Activated naive CD8-positive, alpha-beta T cell treated with anti-CD3 and anti-CD28 coated beads, Interleukin-2, amount 10 ng/mL, durations not matched to agents 7 days and 5 days (primary cell): Measurements from ENCODE around the gene MAB21L4. TPM values are rescaled to one million over a fixed set of nuclear protein-coding genes. Genes with fewer than 3 reads are reported as not detected.

Source experiments
- ATAC-seq: fragments of 150-1000 bp; cut with Tn5 transposase; one replicate; pipeline ENCODE4 v1.10.0; 2021; ENCODE audit warnings: low read depth, moderate library complexity
- POLR2A ChIA-PET: fragments of 350-600 bp; sonication (Branson Sonifier 250); formaldehyde crosslinking; loops from one replicate; lab custom pipeline; 2021; ENCODE audit warnings: antibody characterized with exemption; lab: Charles Lee
- DNase-seq: peaks from one replicate; pipeline ENCODE4 v3.0.0; 2021
- H3K27ac Mint-ChIP-seq: one replicate; pipeline ENCODE4 v1.8.0; 2022; ENCODE audit warnings: mild to moderate bottlenecking, mixed read lengths
- H3K27me3 Mint-ChIP-seq: one replicate; pipeline ENCODE4 v1.8.0; 2022; ENCODE audit warnings: mild to moderate bottlenecking, moderate library complexity, mixed read lengths
- H3K36me3 Mint-ChIP-seq: one replicate; pipeline ENCODE4 v1.8.0; 2021; ENCODE audit warnings: mild to moderate bottlenecking, mixed read lengths
- H3K4me1 Mint-ChIP-seq: one replicate; pipeline ENCODE4 v1.8.0; 2021; ENCODE audit warnings: mixed read lengths
- H3K4me3 Mint-ChIP-seq: one replicate; pipeline ENCODE4 v1.8.0; 2022; ENCODE audit warnings: mild to moderate bottlenecking, moderate library complexity, mixed read lengths
- H3K9me3 Mint-ChIP-seq: one replicate; pipeline ENCODE4 v1.8.0; 2021; ENCODE audit warnings: mixed read lengths
- total RNA-seq, 2 experiments: library from RNA; stranded (reverse); gene quantifications; one replicate each; pipeline ENCODE4 v1.2.3, GENCODE V29; 2021

Gene MAB21L4
- total RNA-seq, 2 experiments from 2014 or later: not detected

DNA sequence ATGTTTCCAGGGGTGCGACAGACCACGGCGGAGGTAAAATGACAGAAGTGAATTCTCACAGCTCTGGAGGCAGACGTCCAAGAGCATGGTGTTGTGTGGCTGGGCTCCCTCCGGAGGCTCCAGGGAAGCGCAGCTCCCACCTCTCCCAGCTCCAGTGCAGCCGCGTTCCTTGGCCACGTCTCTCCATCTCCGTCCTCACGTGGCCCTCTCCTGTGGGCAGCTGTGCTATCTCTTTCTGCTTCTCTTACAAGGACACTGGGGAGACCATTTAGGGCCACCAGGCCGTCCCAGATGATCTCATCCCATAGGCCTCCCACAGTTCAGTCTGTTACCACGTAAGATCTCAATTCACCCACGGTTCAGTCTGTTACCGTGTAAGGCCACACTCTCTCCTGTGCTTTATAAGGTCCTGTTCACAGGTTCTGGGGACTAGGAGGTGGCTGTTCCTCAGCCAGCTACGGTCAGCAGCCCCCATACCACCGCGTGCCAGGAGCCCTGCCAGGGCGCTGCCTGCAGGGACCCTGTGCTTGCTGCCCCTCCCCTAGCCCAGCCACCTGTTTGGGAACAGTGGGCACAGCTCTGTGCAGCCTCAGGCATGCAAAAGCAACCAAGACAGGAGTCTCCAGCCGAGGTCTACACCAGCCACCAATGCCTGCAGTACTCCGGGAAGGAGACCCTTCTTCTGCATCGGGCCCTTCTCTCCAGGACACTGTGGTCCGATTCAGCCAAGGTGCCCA lies 2.9 kb upstream of the MAB21L4 start:
- no peaks in the 10 kb centered on the region for H3K27me3 Mint-ChIP-seq
- no peak overlapping the region for H3K4me3 Mint-ChIP-seq
- no peaks in the 10 kb centered on the region for H3K9me3 Mint-ChIP-seq
- peak overlapping the region; percentile 48 for H3K27ac Mint-ChIP-seq
- DNase-seq (no peak), ATAC-seq (no peak)
- POLR2A ChIA-PET: no interaction called here
- no peaks in the 10 kb centered on the region for H3K4me1 Mint-ChIP-seq
- H3K36me3 Mint-ChIP-seq: no peaks in the 10 kb centered on the region

GRCh38 chr2:240898108-240898730 lies 2.3 kb upstream of the MAB21L4 start:
- H3K4me1 Mint-ChIP-seq: no peaks in the 10 kb centered on the region
- no peak overlapping the region for H3K27ac Mint-ChIP-seq
- no peak for ATAC-seq
- H3K36me3 Mint-ChIP-seq: no peaks in the 10 kb centered on the region
- H3K4me3 Mint-ChIP-seq: no peak overlapping the region
- H3K9me3 Mint-ChIP-seq: no peaks in the 10 kb centered on the region
- H3K27me3 Mint-ChIP-seq: no peaks in the 10 kb centered on the region
- POLR2A ChIA-PET: no interaction called here
- no peak for DNase-seq

DNA sequence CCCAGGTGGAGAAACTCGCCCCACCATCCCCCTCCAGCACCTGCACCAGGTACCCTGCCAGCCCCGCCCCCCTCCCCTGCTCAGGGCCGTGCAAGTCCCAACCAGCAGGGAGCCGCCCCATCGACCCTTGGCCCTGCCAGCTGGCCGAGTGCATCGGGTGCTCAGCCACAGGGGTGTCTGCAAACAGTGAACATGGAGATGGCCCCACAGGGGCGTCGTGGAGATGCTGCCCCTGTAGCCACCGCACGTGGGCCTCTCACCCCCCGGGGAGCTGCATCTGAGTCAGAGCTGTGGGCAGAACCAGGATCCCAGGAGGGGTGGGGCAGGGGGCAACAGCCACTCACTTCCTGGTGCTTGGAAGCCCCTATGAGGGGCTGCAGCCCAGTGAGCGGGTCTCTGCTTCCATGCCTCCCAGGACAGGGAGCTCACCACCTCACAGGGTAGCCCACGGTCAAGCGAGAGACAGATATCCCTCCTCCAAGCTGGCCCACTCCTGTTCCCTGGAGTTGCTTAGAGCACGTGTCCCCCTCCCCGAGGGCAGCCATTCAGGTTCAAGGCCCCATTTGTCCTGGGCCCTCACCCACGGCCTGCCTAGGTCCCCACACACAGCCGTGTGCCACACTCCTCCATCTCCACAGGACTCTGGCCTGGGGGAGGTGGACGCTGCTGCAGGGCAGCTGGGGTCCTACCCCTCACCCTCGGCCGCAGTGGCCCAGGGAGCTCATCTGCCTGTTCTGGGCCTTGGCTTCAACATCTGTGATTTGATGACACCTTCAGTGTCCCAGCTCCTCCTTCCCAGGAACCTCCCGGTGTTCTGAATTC lies 1.1 kb upstream of the MAB21L4 start:
- Mint-ChIP-seq H3K9me3 (no peaks in the 10 kb centered on the region), H3K36me3 (no peaks in the 10 kb centered on the region), H3K27me3 (no peaks in the 10 kb centered on the region), H3K4me1 (no peaks in the 10 kb centered on the region), H3K27ac (no peak overlapping the region), H3K4me3 (no peak overlapping the region)
- POLR2A ChIA-PET: no interaction called here
- DNase-seq: no peak
- ATAC-seq: no peak

GRCh38 chr2:240896394-240896793 lies 438 bp upstream of the MAB21L4 start:
- POLR2A ChIA-PET: no interaction called here
- Mint-ChIP-seq H3K36me3 (no peaks in the 10 kb centered on the region), H3K27me3 (no peaks in the 10 kb centered on the region), H3K4me3 (no peak overlapping the region), H3K27ac (no peak overlapping the region), H3K9me3 (no peaks in the 10 kb centered on the region), H3K4me1 (no peaks in the 10 kb centered on the region)
- no peak for DNase-seq
- ATAC-seq: no peak

GRCh38 chr2:240894836-240895558 lies 959 bp downstream of the MAB21L4 start:
- H3K9me3 Mint-ChIP-seq: no peaks in the 10 kb centered on the region
- no peak overlapping the region for H3K27ac Mint-ChIP-seq
- ATAC-seq: no peak
- H3K4me1 Mint-ChIP-seq: no peaks in the 10 kb centered on the region
- POLR2A ChIA-PET: no interaction called here
- H3K4me3 Mint-ChIP-seq: no peak overlapping the region
- H3K36me3 Mint-ChIP-seq: no peaks in the 10 kb centered on the region
- no peaks in the 10 kb centered on the region for H3K27me3 Mint-ChIP-seq
- DNase-seq: no peak

DNA sequence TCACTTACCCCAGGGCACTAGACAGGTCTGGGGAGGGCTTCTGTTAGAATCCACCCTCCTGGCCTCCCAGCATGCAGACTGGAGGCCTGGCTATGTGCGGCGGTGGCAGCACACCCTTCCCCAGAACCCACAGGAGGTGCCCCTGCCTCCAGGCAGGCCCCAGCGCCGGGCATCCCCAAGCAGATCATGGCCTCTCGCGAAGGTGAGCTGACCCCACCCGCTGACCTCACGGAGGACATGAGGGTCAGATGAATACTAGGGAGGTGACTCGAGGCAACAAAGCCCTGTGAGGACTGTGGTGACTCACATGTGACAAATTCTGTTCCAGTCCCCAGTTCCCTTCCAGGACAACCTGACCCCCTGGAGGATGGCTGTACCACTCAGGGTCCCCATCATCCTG lies 1.9 kb downstream of the MAB21L4 start:
- no peaks in the 10 kb centered on the region for H3K36me3 Mint-ChIP-seq

GRCh38 chr2:240893363-240893844 lies 2.6 kb downstream of the MAB21L4 start:
- DNase-seq (no peak), ATAC-seq (no peak)
- Mint-ChIP-seq H3K4me1 (no peaks in the 10 kb centered on the region), H3K36me3 (no peaks in the 10 kb centered on the region), H3K27ac (no peak overlapping the region), H3K27me3 (no peaks in the 10 kb centered on the region), H3K9me3 (no peaks in the 10 kb centered on the region), H3K4me3 (no peak overlapping the region)
- POLR2A ChIA-PET: no interaction called here

More for the DNA sequence above, 1.9 kb downstream of the MAB21L4 start:
- no peaks in the 10 kb centered on the region for H3K27me3 Mint-ChIP-seq
- ATAC-seq: no peak
- H3K27ac Mint-ChIP-seq: no peak overlapping the region
- H3K9me3 Mint-ChIP-seq: no peaks in the 10 kb centered on the region
- POLR2A ChIA-PET: no interaction called here
- DNase-seq: no peak
- H3K4me1 Mint-ChIP-seq: no peaks in the 10 kb centered on the region
- no peak overlapping the region for H3K4me3 Mint-ChIP-seq

- Mint-ChIP-seq H3K9me3 (no peaks in the 10 kb centered on the region), H3K4me3 (no peak overlapping the region), H3K36me3 (no peaks in the 10 kb centered on the region), H3K27me3 (no peaks in the 10 kb centered on the region), H3K4me1 (no peaks in the 10 kb centered on the region), H3K27ac (no peak overlapping the region)
- POLR2A ChIA-PET: no interaction called here
- ATAC-seq: no peak
- DNase-seq: no peak
Observed at GRCh38 chr2:240892925-240893324, 3.0 kb downstream of the MAB21L4 start.

DNA sequence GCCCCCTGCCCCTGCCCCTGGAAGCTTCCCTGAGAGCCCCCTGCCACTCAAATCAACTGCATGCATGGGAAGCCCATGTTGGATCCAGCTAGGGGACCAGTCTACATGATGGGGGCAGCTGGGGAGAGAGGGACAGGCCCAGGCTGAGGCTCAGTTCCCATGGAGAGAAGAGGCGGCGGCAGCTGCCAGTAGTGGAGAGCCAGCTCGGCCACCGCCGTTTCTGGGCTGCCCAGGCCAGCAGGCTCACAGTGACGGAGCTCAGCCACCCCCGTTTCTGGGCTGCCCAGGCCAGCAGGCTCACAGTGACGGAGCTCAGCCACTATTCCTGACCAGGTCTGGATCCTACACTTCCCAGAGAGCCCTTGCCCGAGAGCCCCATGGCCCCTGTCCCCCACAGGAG lies 3.6 kb downstream of the MAB21L4 start:
- POLR2A ChIA-PET: no interaction called here
- Mint-ChIP-seq H3K9me3 (no peaks in the 10 kb centered on the region), H3K4me1 (no peaks in the 10 kb centered on the region), H3K27me3 (no peaks in the 10 kb centered on the region), H3K36me3 (no peaks in the 10 kb centered on the region), H3K4me3 (no peak overlapping the region), H3K27ac (no peak overlapping the region)
- DNase-seq (no peak), ATAC-seq (no peak)

- POLR2A ChIA-PET: no interaction called here
- H3K36me3 Mint-ChIP-seq: no peaks in the 10 kb centered on the region
- DNase-seq (no peak), ATAC-seq (no peak)
- no peaks in the 10 kb centered on the region for H3K4me1 Mint-ChIP-seq
- H3K9me3 Mint-ChIP-seq: no peaks in the 10 kb centered on the region
- H3K27me3 Mint-ChIP-seq: no peaks in the 10 kb centered on the region
- no peak overlapping the region for H3K27ac Mint-ChIP-seq
- H3K4me3 Mint-ChIP-seq: no peak overlapping the region
Observed at GRCh38 chr2:240891492-240892340, 4.2 kb downstream of the MAB21L4 start.

- ATAC-seq (no peak), DNase-seq (no peak)
- Mint-ChIP-seq H3K36me3 (no peaks in the 10 kb centered on the region), H3K4me3 (no peak overlapping the region), H3K27me3 (no peaks in the 10 kb centered on the region), H3K9me3 (peaks cover 1% of the 10 kb centered on the region), H3K4me1 (no peaks in the 10 kb centered on the region), H3K27ac (no peak overlapping the region)
- POLR2A ChIA-PET: no interaction called here
Observed at GRCh38 chr2:240890691-240891090, 5.3 kb downstream of the MAB21L4 start.

DNA sequence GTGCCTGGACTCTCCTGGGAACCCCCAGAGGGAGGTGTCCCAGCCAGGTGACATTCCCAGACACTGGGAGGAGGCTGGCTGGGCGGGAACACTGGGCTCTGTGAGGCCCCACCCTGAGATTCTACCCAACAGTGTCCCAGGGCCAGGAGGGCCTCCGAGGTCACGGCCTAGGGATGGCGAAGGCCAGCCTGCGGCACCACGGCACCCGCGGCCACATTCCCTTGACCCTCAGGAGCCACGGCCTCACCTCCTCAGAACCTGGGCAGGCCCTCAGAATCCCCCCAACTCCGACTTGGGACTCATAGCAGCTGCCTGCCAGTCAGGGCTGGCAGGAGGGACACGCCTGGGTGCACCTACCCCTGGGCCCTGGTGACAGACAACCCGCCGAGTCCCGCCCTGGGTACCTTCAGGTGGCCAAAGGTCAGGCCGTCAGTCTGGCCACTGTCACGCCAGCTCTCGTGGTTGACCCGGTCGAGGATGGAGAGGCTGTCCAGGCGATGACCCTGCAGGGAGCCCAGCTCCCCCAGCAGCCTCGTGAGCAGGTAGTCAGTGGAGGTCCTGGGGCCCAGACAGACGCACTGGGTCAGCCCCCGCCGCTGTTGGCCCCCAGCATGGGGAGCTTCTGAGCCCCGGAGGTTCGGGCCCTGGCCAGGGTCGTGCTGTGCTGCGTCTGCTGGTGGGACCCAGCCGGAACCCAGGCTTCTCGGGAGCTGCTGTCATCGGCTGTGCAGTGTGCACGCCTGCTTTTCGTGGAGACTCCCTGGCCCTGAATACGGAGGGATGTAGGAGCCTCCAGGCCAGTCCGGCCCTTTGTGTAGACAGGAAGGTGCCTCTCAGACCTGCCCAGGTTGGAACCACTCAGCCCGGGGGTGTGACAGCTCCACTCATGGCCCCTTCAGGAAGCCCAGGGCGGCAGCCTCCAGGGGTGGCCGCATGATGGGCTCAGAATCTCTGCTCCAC lies 6.1 kb downstream of the MAB21L4 start:
- H3K27ac Mint-ChIP-seq: no peak overlapping the region
- H3K4me3 Mint-ChIP-seq: no peak overlapping the region
- peaks cover 1% of the 10 kb centered on the region for H3K9me3 Mint-ChIP-seq
- DNase-seq: no peak
- H3K27me3 Mint-ChIP-seq: no peaks in the 10 kb centered on the region
- no peaks in the 10 kb centered on the region for H3K4me1 Mint-ChIP-seq
- POLR2A ChIA-PET: no interaction called here
- H3K36me3 Mint-ChIP-seq: no peaks in the 10 kb centered on the region
- no peak for ATAC-seq
